C4-2B (cell line): ENCODE data around the gene PPARG.

Experiments
- H3K27ac ChIP-seq: fragments of 450-650 bp; 2 replicates; pipeline ENCODE4 v1.5.1; 2017
- CTCF ChIP-seq: fragments of 450-650 bp; conservative IDR thresholded peaks from 2 replicates; pipeline ENCODE4 v1.5.1; 2017; ENCODE audit warnings: mild to moderate bottlenecking
- ZFX ChIP-seq: fragments of 450-650 bp; IDR thresholded peaks from 2 replicates; pipeline ENCODE4 v1.6.1; 2017

The PPARG gene

GRCh38 chr3:12352755-12353154 lies 63.9 kb downstream of the PPARG start:
- TF ChIP-seq ZFX (no peak), CTCF (no peak)
- no peak overlapping the region for H3K27ac ChIP-seq

- TF ChIP-seq CTCF = no peak
- TF ChIP-seq ZFX = no peak
These were observed 65.1 kb downstream of the PPARG start for GRCh38 chr3:12353796-12354525.

GRCh38 chr3:12356175-12356574 lies 67.3 kb downstream of the PPARG start:
- no peak overlapping the region for H3K27ac ChIP-seq
- TF ChIP-seq CTCF = no peak

More at GRCh38 chr3:12353796-12354525, 65.1 kb downstream of the PPARG start:
- H3K27ac ChIP-seq = no peak overlapping the region

- no peak for TF ChIP-seq ZFX
- H3K27ac ChIP-seq = no peak overlapping the region
These were observed 68.1 kb downstream of the PPARG start for GRCh38 chr3:12356996-12357395.

- no peak overlapping the region for H3K27ac ChIP-seq
- no peak for TF ChIP-seq CTCF
- no peak for TF ChIP-seq ZFX
These were observed 68.6 kb downstream of the PPARG start for GRCh38 chr3:12357456-12357855.

GRCh38 chr3:12363397-12364195 lies 74.7 kb downstream of the PPARG start:
- no peak for TF ChIP-seq ZFX
- no peak overlapping the region for H3K27ac ChIP-seq

- no peak for TF ChIP-seq ZFX
- TF ChIP-seq CTCF = no peak
- H3K27ac ChIP-seq = no peak overlapping the region
These were observed 78.5 kb downstream of the PPARG start for GRCh38 chr3:12367346-12367745.

- H3K27ac ChIP-seq = no peak overlapping the region
- TF ChIP-seq CTCF (no peak), ZFX (no peak)
These were observed 80.2 kb downstream of the PPARG start for GRCh38 chr3:12369029-12369428.
